Measurements from ENCODE around the gene NUAK2. TPM values are rescaled to one million over a fixed set of nuclear protein-coding genes. Genes with fewer than 3 reads are reported as not detected.
A peak's percentile ranks its signal among the peaks of the same experiment; 100 is the strongest.

NUAK2 gene
- total RNA-seq, 3 donors from 2014 or later (not counting 1 experiment from before 2014, with no cell fraction given) = 17.3 to 21.7 (median 21.5) TPM

DNA sequence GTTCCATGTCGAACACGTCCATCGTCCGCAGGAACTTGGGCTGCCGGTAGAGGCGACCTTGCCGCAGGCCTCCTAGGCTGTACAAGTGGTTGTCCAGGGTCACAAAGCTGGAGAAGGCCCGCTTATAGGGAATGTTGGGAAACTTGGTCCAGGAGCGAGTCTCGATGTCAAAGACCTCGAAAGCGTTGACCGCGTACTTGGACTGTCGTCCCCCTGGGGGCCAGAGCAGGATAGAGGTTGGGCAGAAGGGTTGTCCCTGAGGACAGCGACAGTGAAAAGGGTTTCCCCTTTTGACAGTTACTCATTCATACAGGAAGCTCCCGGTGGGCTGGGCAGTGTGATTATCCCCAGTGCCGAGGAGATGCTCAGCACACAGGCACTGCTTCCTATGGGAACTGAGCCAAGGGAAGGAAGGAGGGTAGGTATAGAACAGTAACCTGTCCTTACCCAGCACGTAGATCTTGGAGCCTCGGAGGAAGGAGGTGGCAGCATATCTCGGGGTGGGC, 17.7 kb upstream of the NUAK2 start:
- Mint-ChIP-seq H3K4me3 (no peak overlapping the region), H3K27ac (no peak overlapping the region), H3K27me3 (ENCODE audit: low read depth in 2 of 2) (peaks cover 20 to 21% of the 10 kb centered on the region in 2 donors), H3K4me1 (peaks cover 2 to 11% of the 10 kb centered on the region in 2 donors), H3K9me3 (no peaks in the 10 kb centered on the region), H3K36me3 (no peaks in the 10 kb centered on the region)
- Histone ChIP-seq H3K4me3 (ENCODE audit: low read length) (no peak overlapping the region), H3K27me3 (ENCODE audit: control insufficient read depth, insufficient read depth, low read length) (peaks cover 10% of the 10 kb centered on the region), H3K36me3 (ENCODE audit: control insufficient read depth, insufficient read depth, low read length) (no peaks in the 10 kb centered on the region), H3K4me1 (ENCODE audit: control insufficient read depth, insufficient read depth, low read length) (peaks cover 12% of the 10 kb centered on the region), H3K9me3 (ENCODE audit: control insufficient read depth, insufficient read depth, low read length) (no peaks in the 10 kb centered on the region), H3K27ac (ENCODE audit: low read length) (no peak overlapping the region)
- 84% methylated on average over 21 of the region's 21 CpGs for WGBS (ENCODE audit: insufficient coverage)
- intact Hi-C loops (cut with micrococcal nuclease) = no loop called here
- TF ChIP-seq CTCF (IDR thresholded peaks at IDR 0.05) = no peak
- ATAC-seq (no peak), DNase-seq (no peak)

DNA sequence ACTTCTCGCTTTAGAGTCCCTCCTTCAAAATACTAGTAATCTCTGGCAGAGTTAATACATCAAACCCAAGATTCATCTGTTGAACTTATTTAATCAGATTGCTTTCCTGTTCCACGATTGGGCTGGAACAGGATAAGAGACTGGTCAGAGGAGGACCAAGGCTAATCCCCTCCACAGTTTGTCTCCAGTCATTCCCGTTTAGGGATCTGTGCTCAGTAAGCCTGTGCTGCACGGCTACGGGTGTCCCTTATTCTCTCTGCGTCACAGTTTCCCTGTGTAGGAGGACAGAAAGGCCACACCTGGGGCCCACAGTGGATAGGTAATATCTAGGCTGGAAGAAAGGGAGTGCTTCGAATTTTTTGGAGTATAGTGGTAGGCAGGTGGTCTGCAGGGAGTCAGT, 16.5 kb upstream of the NUAK2 start:
- WGBS (ENCODE audit: insufficient coverage) = 81% methylated on average over 7 of the region's 7 CpGs
- no peaks in the 10 kb centered on the region for H3K36me3 Mint-ChIP-seq
- no peaks in the 10 kb centered on the region for H3K9me3 ChIP-seq (ENCODE audit: control insufficient read depth, insufficient read depth, low read length)
- peaks cover 0 to 5% of the 10 kb centered on the region in 2 donors for H3K4me1 Mint-ChIP-seq
- H3K9me3 Mint-ChIP-seq = no peaks in the 10 kb centered on the region
- H3K4me3 ChIP-seq (ENCODE audit: low read length) = no peak overlapping the region
- H3K4me3 Mint-ChIP-seq = no peak overlapping the region
- H3K27ac ChIP-seq (ENCODE audit: low read length) = no peak overlapping the region
- no peak overlapping the region for H3K27ac Mint-ChIP-seq
- TF ChIP-seq CTCF (IDR thresholded peaks at IDR 0.05) = no peak
- H3K36me3 ChIP-seq (ENCODE audit: control insufficient read depth, insufficient read depth, low read length) = no peaks in the 10 kb centered on the region
- H3K27me3 ChIP-seq (ENCODE audit: control insufficient read depth, insufficient read depth, low read length) = peaks cover 3% of the 10 kb centered on the region
- H3K4me1 ChIP-seq (ENCODE audit: control insufficient read depth, insufficient read depth, low read length) = no peaks in the 10 kb centered on the region
- ATAC-seq (no peak), DNase-seq (no peak)
- intact Hi-C loops (cut with micrococcal nuclease) = no loop called here
- peaks cover 18 to 19% of the 10 kb centered on the region in 2 donors for H3K27me3 Mint-ChIP-seq (ENCODE audit: low read depth in 2 of 2)

DNA sequence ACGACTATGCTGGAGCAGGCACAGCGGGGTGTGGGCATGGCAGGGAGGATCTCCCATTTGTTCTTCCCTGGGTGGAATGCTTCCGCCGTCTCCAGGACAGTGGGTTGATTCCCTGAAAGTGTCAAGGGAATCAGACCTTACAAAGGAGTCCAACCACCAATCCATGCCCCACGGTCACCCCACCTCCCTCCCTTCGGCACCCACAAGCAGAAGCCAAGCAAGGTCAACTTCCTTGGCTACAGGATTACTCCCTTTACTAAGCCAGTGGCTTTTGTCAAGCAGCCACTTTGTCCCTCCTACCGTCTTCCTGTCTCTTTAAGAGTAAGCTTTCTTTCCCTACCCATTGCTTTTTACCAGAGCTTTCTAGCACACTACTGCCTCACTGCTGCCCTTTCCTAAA, 15.9 kb upstream of the NUAK2 start:
- Mint-ChIP-seq H3K27me3 (ENCODE audit: low read depth in 2 of 2) (peaks cover 13 to 15% of the 10 kb centered on the region in 2 donors), H3K27ac (no peak overlapping the region), H3K4me1 (peaks cover 0 to 1% of the 10 kb centered on the region in 2 donors), H3K4me3 (no peak overlapping the region), H3K9me3 (no peaks in the 10 kb centered on the region), H3K36me3 (no peaks in the 10 kb centered on the region)
- H3K4me1 ChIP-seq (ENCODE audit: control insufficient read depth, insufficient read depth, low read length) = no peaks in the 10 kb centered on the region
- H3K27me3 ChIP-seq (ENCODE audit: control insufficient read depth, insufficient read depth, low read length) = no peaks in the 10 kb centered on the region
- H3K36me3 ChIP-seq (ENCODE audit: control insufficient read depth, insufficient read depth, low read length) = no peaks in the 10 kb centered on the region
- H3K27ac ChIP-seq (ENCODE audit: low read length) = no peak overlapping the region
- no peaks in the 10 kb centered on the region for H3K9me3 ChIP-seq (ENCODE audit: control insufficient read depth, insufficient read depth, low read length)
- no peak for TF ChIP-seq CTCF (IDR thresholded peaks at IDR 0.05)
- 87% methylated on average over 7 of the region's 7 CpGs for WGBS (ENCODE audit: insufficient coverage)
- ATAC-seq (no peak), DNase-seq (no peak)
- no peak overlapping the region for H3K4me3 ChIP-seq (ENCODE audit: low read length)
- intact Hi-C loops (cut with micrococcal nuclease) = no loop called here

GRCh38 chr1:205335692-205336091, 14.1 kb upstream of the NUAK2 start:
- Histone ChIP-seq H3K4me3 (ENCODE audit: low read length) (no peak overlapping the region), H3K36me3 (ENCODE audit: control insufficient read depth, insufficient read depth, low read length) (no peaks in the 10 kb centered on the region), H3K27ac (ENCODE audit: low read length) (no peak overlapping the region), H3K9me3 (ENCODE audit: control insufficient read depth, insufficient read depth, low read length) (no peaks in the 10 kb centered on the region), H3K27me3 (ENCODE audit: control insufficient read depth, insufficient read depth, low read length) (no peaks in the 10 kb centered on the region), H3K4me1 (ENCODE audit: control insufficient read depth, insufficient read depth, low read length) (no peaks in the 10 kb centered on the region)
- peak; percentile 86 for TF ChIP-seq CTCF (IDR thresholded peaks at IDR 0.05)
- DNase-seq = peak; percentile 60 to 87
- Mint-ChIP-seq H3K4me1 (no peaks in the 10 kb centered on the region), H3K36me3 (no peaks in the 10 kb centered on the region), H3K4me3 (no peak overlapping the region), H3K27ac (no peak overlapping the region), H3K27me3 (ENCODE audit: low read depth in 2 of 2) (peaks cover 0 to 5% of the 10 kb centered on the region in 2 donors), H3K9me3 (no peaks in the 10 kb centered on the region)
- 4% methylated on average over 4 of the region's 4 CpGs for WGBS (ENCODE audit: insufficient coverage)
- intact Hi-C loops (cut with micrococcal nuclease) = loop anchor here (1.0 kb wide), 1 partner anchor 189 kb away; no protein-coding TSS in a partner anchor
- peak; percentile 74 to 98 (median 97) for ATAC-seq

Measured in natural killer cell (primary cell).